ENCODE measurements around the gene RNF135.
A peak's percentile ranks its signal among the peaks of the same experiment; 100 is the strongest.
"Not testable (repeated sequence)": the region's sequence is repeated elsewhere in the genome, so short reads cannot be mapped to it uniquely, and the experiment has no call there.

RNF135 gene

GRCh38 chr17:31003225-31003866 is 32.5 kb downstream of the RNF135 start:
- DNase-seq (ENCODE audit: low spot score): no peak

- no peak for DNase-seq (ENCODE audit: low spot score)
Observed at GRCh38 chr17:31004160-31004559, 33.3 kb downstream of the RNF135 start.

- DNase-seq (ENCODE audit: low spot score): no peak
Observed at GRCh38 chr17:31007695-31008373, 37.0 kb downstream of the RNF135 start.

- DNase-seq (ENCODE audit: low spot score): peak; percentile 55
Observed at GRCh38 chr17:31008374-31009041, 37.7 kb downstream of the RNF135 start.

- not testable (repeated sequence) for DNase-seq (ENCODE audit: low spot score)
Observed at GRCh38 chr17:31009042-31009702, 38.3 kb downstream of the RNF135 start.

- DNase-seq (ENCODE audit: low spot score): not testable (repeated sequence)
Observed at GRCh38 chr17:31010014-31010413, 39.2 kb downstream of the RNF135 start.

GRCh38 chr17:31013844-31014243 is 43.0 kb downstream of the RNF135 start:
- DNase-seq (ENCODE audit: low spot score): no peak

- DNase-seq (ENCODE audit: low spot score): no peak
Observed at GRCh38 chr17:31015639-31016038, 44.8 kb downstream of the RNF135 start.

GRCh38 chr17:31019004-31019403 is 48.2 kb downstream of the RNF135 start:
- DNase-seq (ENCODE audit: low spot score): no peak

- DNase-seq (ENCODE audit: low spot score): not testable (repeated sequence)
Observed at GRCh38 chr17:31023171-31023570, 52.3 kb downstream of the RNF135 start.

- no peak for DNase-seq (ENCODE audit: low spot score)
Observed at GRCh38 chr17:31031841-31032240, 61.0 kb downstream of the RNF135 start.

GRCh38 chr17:31035611-31036010 is 64.8 kb downstream of the RNF135 start:
- DNase-seq (ENCODE audit: low spot score): not testable (repeated sequence)

GRCh38 chr17:31040837-31041236 is 70.0 kb downstream of the RNF135 start:
- not testable (repeated sequence) for DNase-seq (ENCODE audit: low spot score)

- not testable (repeated sequence) for DNase-seq (ENCODE audit: low spot score)
Observed at GRCh38 chr17:31042378-31042777, 71.5 kb downstream of the RNF135 start.

GRCh38 chr17:31046856-31047425 is 76.1 kb downstream of the RNF135 start:
- DNase-seq (ENCODE audit: low spot score): not testable (repeated sequence)

- no peak for DNase-seq (ENCODE audit: low spot score)
Observed at GRCh38 chr17:31048142-31048541, 77.3 kb downstream of the RNF135 start.

- no peak for DNase-seq (ENCODE audit: low spot score)
Observed at GRCh38 chr17:31048780-31049179, 77.9 kb downstream of the RNF135 start.

All from HuH-7.5 (cell line).